ENCODE measurements around the gene TK2.
"Not testable (repeated sequence)": the region's sequence is repeated elsewhere in the genome, so short reads cannot be mapped to it uniquely, and the experiment has no call there.

TK2 gene

DNA sequence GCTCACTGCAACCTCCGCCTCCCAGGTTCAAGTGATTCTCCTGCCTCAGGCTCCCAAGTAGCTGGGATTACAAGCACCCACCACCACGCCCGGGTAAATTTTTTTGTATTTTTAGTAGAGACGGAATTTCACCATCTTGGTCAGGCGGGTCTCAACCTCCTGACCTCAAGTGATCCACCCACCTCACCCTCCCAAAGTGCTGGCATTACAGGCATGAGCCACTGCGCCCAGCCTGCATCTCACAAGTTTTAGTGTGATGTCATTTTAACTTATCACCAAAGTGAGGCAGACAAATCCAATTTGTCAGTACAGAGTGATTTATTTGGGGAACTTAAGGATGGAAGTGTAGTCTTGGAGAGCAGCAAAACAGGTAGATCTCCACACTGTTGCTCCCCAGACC, 83.3 kb downstream of the TK2 start:
- not testable (repeated sequence) for DNase-seq

DNA sequence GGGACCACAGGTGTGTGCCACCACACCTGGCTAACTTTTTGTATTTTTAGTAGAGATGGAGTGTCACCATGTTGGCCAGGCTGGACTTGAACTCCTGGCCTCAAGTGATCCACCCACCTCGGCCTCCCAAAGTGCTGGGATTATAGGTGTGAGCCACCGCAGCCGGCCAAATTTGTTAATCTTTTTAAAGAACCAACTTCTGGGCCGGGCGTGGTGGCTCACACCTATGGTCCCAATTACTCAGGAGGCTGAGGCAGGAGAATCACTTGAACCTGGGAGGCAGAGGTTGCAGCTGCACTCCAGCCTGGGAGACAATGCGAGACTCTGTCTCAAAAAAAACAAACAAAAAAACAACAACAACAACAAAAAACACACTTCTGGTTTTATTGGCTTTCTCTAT, 84.0 kb downstream of the TK2 start:
- not testable (repeated sequence) for DNase-seq

DNA sequence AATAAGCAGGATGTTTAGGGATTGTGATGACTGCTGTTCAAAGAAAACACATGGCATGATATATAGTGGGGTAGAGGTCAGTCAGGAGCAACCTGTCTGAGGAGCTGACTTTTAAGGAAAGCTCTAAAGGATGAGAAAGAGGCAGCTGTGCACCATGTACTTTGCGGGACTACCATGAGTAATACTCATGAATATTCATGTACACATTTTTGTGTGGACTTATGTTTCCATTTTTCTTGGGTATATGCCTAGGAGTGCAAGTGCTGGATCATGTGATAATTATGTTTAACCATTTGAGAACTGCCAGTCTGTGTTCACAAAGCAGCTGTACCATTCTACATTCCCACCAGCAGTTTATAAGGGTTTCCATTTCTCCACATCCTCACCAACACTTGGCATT, 87.0 kb downstream of the TK2 start:
- no peak for DNase-seq

DNA sequence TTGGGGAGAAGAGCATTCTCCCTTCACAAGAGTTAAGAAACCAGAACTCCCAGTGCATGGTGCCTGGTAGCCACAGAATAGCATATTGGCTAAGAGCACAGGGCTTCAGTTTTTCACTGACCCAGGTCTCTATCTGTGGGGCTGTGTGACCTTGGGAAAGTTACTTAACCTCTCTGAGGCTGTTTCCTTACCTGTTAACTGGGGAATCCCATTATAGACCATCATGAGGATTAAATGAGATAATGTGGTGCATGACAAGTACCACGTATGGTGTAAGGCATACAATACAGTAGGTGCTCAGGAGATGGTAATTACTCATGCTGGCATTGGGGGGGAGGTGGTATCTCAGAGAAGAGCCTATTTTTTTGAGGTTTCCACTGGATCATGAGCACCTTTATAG, 89.2 kb downstream of the TK2 start:
- DNase-seq, result no peak

DNA sequence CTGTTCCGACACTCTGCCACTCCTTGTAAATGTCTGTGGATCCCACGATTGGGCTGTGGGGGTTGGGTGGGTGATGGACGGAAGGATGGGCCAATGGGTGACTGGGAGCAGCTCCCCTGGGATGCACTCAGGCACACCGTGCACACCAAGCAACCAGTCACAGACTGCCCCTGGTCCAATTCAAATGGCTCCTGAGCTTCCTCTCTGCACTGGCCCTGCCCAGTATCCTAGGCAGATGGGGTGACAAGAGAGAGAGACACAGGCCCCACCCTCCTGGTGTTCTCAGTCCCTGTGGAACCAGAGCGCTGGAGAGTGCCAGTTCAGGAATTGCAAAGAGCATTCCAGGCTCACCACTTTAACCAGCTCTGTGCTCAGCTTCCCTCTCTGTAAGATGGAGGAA, 90.0 kb downstream of the TK2 start:
- DNase-seq, result no peak

DNA sequence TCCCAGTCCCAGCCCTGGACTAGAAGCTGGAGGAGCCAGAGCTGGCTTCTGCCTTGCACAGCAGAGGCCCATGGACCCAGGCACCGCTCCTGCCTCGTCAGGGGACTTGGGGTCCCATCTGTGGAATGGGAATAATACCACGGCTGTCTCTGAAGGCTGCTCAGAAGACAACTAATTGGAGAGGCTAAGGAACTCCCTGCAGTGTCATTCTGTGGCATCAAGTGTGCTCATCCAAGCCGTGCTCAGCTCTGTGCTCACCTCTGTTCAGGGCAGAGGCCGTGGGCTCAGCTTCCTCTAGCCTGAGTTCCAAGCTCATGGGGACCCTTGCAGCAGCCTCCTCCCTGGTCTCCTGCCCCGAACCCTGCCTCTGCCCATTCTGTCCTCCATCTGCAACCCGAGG, 91.1 kb downstream of the TK2 start:
- no peak for DNase-seq

DNA sequence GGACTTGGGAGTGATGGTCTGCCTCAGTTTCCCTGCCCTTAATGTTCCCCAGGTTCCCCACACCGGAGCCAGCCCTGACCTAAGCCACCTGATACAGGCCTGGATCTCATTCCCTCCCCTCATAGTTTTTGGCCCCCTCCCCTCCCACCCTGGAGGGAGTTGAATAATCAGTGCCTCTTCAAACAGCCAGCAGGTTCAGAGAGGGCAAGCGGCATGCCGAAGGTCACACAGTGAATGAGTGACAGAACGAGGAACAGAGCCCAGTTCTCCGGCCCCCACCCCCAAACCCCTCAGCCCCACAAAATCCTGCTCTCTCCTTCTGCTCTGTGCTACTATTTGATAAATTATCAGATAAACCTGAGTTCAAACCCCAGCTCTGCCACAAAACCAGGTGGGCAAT, 91.6 kb downstream of the TK2 start:
- DNase-seq, result no peak

All from suppressor macrophage (primary cell).